HG03521 (cell line): Measurements from ENCODE around the gene DCDC1.

Experiments
- ATAC-seq: cut with Tn5 transposase; IDR thresholded peaks from one replicate; pipeline ENCODE4 v1.9.1; 2021; ENCODE audit warnings: mild to moderate bottlenecking, moderate library complexity; ENCODE audit not compliant: unreplicated experiment

Gene DCDC1

GRCh38 chr11:30917266-30917665, 452.3 kb downstream of the DCDC1 start:
- no peak for ATAC-seq

- ATAC-seq: no peak
Measured at GRCh38 chr11:30916764-30917163, 452.8 kb downstream of the DCDC1 start.

- ATAC-seq: no peak
Measured at GRCh38 chr11:30914143-30914762, 455.3 kb downstream of the DCDC1 start.

DNA sequence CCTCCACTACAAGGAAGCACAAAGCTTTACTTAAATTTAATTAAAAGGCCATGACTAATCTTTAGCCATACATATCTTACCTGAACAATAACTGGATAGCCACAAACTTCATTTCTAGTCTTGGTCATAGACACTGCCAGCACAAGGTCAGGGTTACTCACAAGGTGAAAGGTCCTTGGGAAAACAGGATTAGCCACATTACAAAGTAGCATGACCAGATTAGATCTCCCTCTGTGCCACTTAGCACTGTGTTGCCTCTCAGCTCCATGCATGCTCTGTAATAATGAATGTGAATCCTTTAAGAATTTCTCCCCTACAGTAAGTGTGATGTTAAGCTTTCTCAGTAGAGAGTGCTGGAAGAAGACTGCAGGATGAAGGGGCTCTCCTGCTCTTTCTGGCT, 458.3 kb downstream of the DCDC1 start:
- no peak for ATAC-seq

- no peak for ATAC-seq
Measured at GRCh38 chr11:30908857-30909256, 460.7 kb downstream of the DCDC1 start.

- ATAC-seq: no peak
Measured at GRCh38 chr11:30908272-30908671, 461.3 kb downstream of the DCDC1 start.

- ATAC-seq: no peak
Measured at GRCh38 chr11:30902929-30903328, 466.6 kb downstream of the DCDC1 start.

GRCh38 chr11:30895046-30895445, 474.5 kb downstream of the DCDC1 start:
- no peak for ATAC-seq

DNA sequence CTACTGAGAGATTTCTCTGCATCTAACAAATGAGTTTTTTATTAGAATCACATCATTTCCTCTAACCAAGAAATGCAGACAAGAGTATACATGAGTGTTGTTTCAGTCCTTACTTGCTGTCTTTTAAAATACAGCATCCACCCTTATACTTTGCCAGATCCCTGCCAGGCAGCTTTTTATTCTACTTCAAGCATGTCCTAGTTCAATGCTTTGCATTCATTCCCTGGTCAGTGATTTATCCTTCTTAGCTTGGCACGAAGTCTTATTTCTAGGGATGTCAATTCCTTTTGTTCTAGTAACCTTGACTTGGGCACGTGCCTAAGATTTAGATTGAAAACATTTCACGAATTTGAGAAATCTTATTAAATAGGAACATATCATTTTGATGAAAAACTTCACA, 476.2 kb downstream of the DCDC1 start:
- ATAC-seq: no peak

DNA sequence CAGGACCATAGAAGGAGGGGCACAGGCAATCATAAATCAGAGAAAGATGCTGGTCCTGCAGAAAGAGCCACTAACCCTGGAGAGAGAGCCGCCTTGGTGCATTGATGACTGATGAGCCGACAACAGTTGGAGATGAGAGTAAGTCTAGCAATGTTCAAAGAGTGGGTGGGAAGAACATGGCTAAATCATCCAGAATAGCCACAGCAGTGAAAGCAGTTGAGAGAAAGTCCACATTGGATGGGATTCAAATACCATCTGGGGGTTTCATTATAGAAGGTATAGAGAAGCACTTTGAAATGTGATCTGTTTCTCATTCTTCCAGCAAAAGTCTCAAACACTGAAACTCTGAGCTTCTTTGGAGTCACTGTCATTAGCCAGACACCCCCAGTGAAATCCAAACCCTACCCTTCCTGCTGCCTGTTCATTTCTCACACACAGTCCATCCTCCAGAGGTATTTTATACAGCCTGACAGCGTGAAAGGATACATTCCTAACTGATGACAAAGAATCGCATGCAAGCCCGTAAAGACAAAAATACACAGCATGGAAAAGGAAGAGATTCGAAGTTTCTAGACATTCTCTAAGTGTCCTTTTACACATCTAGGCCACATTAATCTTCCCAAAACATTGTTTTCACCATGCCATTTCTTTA, 480.3 kb downstream of the DCDC1 start:
- ATAC-seq: no peak

DNA sequence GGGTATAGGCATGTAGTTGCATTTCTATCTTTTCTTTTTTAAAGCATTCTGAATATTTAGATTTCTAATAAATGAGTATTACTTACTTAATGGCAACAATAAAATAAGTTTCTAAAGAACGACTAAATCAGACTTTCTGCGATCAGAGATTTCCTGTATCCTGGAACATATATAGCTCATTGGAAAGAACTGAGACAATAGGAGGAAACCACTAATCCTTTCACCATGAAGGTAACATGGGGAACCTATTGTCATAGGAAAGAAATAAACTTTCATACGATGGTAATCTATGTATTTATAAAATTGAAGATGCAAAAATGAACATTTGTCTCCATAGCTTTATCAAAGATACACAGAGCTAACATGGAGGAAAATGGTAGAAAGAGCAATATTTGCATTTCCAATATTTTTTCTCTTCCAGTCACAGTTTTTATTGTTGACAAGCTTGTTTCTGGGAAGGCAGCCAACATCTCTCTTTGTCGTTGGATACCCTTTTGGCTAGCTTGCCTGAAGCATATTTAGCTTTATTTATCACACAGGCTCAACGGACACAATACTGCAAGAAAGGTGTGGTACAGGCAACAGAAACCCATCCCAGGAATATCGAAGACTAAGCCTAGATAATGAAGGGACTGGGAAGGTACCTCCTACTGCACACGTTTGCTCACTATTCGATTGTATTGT, 490.1 kb downstream of the DCDC1 start:
- ATAC-seq: no peak

DNA sequence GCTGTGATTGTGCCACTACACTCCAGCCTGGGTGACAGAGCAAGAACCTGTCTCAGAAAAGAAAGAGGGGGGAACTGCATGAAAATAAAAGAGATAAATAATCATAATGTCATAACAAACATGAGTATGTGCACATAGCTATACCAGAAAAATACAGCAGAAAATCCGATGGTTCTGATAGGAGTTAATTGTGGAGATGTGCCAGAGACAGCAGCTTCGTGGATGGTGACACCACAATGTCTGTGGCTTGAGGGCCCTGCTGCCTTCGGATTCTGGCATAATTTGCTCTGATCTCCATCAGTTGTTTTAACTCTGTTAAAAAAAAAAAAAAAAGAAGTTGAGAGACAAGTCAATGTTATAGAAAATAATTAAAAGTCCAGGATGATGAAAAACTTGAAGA, 491.1 kb downstream of the DCDC1 start:
- ATAC-seq: no peak

GRCh38 chr11:30876663-30877396, 492.7 kb downstream of the DCDC1 start:
- no peak for ATAC-seq

GRCh38 chr11:30876228-30876627, 493.3 kb downstream of the DCDC1 start:
- ATAC-seq: no peak

DNA sequence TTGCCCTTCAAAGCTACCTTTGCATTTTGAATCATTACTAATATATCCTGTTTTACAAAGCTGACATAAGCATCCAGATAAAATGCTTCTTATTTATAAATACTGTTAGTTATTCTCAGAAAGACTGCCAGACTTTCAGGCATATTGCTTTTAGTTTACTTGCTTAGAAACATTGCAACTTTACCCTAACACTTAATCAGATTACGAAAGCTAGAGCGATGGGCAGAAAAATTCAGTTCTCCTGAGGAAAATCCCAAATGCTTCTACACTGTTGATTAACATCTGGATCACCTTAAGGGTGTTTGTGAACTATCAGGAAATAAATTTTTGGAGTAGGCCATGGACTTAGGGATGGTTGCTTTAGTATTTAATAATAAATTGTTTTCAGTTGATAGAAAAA, 493.7 kb downstream of the DCDC1 start:
- ATAC-seq: no peak

- ATAC-seq: no peak
Measured at GRCh38 chr11:30873924-30874610, 495.5 kb downstream of the DCDC1 start.

- no peak for ATAC-seq
Measured at GRCh38 chr11:30868626-30869081, 500.9 kb downstream of the DCDC1 start.

GRCh38 chr11:30863209-30863608, 506.3 kb downstream of the DCDC1 start:
- no peak for ATAC-seq

DNA sequence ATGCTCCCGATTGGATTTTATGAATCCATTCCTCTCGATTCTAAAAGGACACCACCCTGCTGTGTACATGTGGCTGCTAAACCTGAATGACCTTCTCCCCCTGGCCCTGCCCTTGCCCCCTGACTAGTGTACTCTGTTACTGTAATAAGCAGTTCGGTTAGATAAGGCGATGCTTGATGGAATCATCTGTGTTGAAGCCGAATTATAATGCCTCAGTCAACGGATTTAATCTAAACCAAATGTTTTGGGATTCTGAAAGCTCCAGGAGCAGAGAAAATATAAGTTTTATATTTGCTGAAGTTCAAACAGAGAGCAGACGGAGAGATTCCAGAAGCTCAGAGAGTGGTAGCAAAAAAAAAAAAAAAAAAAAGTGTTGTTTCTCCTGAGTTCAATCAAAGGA, 508.0 kb downstream of the DCDC1 start:
- no peak for ATAC-seq

- ATAC-seq: no peak
Measured at GRCh38 chr11:30861064-30861463, 508.5 kb downstream of the DCDC1 start.

GRCh38 chr11:30860146-30860545, 509.4 kb downstream of the DCDC1 start:
- no peak for ATAC-seq
